Measurements from ENCODE around the gene FPGS. TPM values are rescaled to one million over a fixed set of nuclear protein-coding genes. Genes with fewer than 3 reads are reported as not detected.
"Not testable (repeated sequence)": the region's sequence is repeated elsewhere in the genome, so short reads cannot be mapped to it uniquely, and the experiment has no call there.

Gene FPGS
- total RNA-seq, 1 donor from 2014 or later: 64.2 TPM

DNA sequence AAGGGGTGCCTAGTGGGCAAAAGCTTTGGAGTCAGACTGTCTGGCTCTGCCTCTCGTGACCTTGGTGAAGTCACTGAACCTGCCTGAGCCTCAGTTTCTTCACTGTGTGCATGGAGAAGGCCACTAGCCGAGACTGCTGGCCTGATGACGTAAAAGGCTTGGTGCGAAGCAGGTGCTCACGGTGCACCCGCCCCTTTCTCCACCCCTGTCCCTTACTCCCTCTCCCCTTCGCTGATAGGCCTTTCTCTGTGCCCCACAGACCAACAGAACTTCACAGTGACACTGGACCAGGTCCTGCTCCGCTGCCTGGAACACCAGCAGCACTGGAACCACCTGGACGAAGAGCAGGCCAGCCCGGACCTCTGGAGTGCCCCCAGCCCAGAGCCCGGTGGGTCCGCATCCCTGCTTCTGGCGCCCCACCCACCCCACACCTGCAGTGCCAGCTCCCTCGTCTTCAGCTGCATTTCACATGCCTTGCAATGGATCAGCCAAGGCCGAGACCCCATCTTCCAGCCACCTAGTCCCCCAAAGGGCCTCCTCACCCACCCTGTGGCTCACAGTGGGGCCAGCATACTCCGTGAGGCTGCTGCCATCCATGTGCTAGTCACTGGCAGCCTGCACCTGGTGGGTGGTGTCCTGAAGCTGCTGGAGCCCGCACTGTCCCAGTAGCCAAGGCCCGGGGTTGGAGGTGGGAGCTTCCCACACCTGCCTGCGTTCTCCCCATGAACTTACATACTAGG lies 10.4 kb downstream of the FPGS start:
- no peak for DNase-seq

GRCh38 chr9:127813686-127814226 lies 11.1 kb downstream of the FPGS start:
- DNase-seq: peak; percentile 76

DNA sequence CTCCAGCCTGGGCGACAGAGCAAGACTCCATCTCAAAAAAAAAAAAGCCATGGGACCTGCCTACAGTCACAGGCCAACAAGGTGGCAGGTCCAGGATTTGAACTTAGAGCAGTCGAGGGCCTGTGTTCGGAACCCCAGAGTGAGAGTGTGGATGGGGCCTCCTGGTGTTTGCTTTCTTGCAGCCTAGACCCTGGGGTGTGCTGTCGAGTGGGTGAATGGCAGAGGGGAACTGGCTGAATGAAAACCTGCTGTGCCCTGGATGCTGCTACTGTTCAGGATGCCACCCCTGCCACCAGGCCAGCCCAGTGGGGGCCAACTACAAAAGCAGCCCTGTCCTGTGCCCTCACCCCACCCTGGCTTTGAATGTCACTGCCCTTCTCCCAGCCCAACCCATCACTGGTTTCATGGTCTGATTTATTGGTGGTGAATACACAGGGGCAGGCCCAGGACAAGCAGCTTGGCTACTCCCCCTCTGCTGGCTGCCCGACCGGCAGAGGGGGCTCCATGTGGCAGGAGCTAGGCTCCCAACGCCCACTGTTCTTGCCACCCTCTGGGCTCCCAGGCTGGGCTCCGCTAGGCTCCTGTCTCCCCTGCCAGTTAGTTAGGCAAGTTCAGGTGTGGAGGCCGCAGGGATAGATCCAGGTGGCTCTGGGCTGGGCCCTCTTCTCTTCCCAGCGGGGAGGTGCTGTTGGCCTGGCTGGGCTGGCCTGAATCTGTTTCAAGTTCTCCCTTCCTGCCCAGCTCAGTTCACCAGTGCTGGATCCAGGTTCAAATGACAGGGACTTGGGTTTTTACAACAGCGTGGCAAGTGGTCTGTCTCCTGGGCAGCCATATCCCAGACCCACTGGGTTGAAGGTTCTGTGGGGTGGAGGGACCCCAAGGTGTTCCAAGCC lies 12.2 kb downstream of the FPGS start:
- DNase-seq: no peak

- no peak for DNase-seq
Measured at GRCh38 chr9:127815512-127816361, 13.1 kb downstream of the FPGS start.

DNA sequence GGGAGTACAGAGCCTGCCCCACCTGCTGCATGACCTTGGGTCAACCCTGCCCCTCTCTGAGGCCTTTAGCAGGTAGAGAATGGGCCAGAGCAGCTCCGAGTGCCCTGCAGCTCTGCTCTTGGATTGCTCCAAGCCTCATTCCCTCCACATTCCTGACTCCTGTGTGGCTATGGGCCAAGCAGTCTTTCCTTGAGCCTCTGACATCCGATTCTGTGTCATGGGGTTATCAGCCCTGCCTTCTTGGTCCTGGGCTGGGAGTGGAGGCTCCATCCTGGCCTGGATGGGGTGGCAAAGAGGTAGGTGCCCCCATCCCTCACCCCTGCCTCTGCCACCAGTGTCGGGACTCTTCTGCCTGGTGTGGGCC lies 13.7 kb downstream of the FPGS start:
- peak; percentile 64 for DNase-seq

DNA sequence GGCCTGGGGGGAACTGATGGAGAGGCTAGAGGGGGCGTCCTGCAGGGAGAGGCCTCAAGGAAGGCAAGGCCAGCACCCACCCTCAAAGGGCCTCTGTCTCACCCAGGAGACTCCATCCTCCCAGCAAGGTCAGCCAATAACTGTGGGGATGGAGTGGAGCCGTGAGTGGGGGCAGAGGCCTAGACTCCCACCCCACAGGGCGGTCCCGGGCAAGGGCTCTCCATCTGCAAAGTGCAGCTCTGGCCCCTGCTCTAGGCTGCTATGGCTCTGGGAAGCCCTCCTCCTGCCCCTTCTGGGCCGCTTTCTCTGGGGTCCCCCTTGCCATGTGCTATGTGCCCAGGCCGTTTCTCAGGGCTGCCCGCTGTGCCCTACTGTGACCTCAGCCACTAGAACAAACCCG lies 14.0 kb downstream of the FPGS start:
- no peak for DNase-seq

DNA sequence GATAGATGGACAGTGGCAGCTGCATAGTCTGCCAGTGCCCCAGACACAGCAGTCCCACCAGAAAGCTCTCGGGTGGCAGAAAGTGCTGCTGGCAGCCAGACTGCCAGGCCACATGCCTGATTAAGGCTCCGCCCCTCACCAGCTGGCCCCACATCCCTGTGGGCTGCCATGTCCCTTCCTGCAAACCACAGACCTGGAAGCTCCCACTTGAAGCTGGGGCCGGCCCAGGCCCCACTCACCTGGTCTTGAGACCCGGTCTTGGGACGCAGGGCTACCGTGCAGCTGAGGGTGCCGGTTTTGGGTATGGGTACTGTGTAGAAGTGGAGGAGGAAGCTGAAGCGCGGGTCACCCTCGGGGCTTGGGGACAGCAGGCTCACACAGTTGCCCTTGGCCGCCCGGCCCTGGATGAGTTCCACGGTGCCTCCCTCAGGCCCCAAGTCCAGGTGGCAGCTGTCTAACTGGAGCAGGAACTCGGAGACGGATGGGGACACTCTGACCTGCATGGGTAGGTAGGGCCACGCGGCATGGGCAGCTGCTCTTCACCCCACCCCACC lies 15.3 kb downstream of the FPGS start:
- DNase-seq: no peak

GRCh38 chr9:127818574-127818973 lies 15.9 kb downstream of the FPGS start:
- DNase-seq: no peak

DNA sequence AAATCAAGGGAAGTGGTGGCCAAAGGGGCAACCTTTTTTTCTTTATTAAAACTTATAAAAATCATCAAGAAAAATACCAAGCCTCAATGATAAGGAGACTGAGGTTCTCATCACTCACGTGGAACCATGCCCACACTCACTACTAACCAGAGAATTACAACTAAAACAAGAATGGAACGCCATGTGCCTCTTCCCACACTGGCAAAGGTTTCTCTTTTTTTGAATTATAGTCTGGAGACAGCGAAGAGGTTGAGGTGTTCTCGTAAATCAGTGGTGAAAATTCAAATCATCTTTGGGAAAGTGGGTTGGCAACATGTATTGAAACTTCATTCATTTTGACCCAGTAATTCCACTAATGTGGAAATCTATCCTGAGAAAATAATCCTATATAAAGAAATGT lies 19.4 kb downstream of the FPGS start:
- DNase-seq: no peak

DNA sequence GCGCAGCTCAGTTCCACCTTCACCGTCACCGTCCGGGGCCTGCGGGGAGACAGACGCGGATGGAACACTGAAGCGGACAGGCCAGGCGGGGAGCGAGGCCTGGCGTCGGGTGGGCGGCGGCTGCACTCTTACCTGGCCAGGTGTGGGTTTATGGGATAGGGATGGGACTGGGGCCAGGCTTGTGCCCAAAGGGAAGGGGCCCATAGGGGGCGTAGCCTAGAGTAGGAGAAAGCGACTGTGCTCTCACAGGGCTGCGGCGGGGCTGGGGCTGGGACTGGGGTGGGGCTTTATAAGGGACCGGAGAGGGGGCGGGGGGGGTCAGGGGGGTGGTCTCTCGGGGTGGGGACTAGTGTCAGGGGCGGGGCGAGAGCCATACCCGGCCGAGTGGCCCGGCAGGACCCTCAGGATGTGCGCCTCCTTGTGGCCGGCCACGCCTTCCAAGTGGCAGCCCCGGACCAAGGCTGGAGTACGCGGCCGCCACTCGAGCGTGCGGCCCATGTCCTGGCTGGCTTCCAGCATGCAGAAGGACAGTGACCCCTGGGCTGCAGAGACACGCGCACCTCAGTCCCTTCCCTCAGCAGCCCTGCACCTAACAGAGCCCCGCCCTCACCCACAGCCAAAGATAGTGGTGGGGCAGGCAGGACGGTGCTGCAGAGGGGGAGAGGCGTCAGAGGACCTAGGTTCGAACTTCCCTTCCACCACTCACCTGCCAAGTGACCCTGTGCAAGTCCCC lies 22.8 kb downstream of the FPGS start:
- DNase-seq: no peak

DNA sequence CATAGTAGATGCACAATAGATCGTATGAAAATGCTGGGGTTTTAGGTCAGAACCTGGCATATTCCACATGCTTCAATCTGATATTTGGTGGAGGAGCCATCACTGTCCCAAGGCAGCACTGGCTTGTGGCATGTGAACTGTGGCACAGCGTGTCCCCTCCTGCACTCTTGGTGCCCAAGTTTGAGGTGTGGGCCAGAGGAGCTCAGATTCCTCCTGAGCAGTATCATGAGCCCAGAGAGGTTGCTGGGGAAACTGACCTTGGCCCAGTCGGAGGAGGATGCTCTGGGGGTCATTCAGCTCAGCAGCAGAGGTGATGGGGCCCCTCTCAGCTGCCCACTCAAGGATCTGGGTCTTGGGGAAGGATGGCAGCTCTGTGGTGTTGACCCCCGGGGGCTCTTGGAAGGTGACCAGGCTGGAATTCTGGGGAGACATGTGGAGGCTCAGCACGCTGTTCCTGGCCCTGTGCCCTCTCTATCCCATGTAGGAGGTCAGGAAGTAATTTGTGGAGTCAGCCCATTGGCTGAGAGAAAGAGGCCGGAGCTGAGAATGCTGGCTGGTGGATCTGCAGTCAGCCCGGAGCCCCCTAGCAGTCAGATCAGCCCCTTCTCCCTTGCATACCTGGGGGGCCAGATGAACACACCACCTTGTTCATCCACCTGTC lies 23.7 kb downstream of the FPGS start:
- no peak for DNase-seq

- peak; percentile 79 for DNase-seq
Measured at GRCh38 chr9:127828262-127829031, 25.8 kb downstream of the FPGS start.

- DNase-seq: no peak
Measured at GRCh38 chr9:127829205-127829906, 26.7 kb downstream of the FPGS start.

DNA sequence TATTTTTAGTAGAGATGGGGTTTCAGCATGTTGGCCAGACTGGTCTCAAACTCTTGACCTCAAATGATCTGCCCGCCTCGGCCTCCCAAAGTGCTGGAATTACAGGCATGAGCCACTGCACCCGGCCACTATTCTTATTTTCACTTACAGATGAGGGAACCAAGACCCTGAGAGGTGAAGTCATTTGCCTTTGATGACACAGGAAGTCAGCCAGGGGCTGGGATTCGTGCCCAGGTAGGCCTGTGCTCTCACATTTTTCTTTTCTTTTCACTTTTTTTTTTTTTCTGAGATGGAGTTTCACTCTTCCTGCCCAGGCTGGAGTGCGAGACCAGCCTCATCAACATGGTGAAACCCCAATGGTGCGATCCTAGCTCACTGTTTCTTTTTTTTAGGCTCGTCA lies 29.6 kb downstream of the FPGS start:
- no peak for DNase-seq

DNA sequence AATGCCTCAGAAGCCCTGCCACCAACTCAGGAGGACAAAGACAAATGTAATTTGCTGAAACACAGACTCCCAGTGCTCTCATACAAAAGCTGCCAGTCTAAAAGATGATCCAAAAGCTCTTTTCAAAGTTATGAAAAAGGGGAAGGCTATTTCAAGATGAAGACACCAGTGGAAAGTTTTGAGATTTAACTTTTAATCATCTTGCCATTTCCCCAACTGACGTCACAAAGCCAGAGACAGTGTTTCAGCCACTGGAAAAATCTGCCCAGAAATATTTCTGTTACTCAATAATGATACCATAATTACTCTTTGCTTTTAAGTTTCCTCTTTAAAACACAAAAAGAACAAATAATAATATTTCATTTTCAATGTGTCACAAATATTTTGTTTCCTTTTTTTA lies 30.9 kb downstream of the FPGS start:
- no peak for DNase-seq

DNA sequence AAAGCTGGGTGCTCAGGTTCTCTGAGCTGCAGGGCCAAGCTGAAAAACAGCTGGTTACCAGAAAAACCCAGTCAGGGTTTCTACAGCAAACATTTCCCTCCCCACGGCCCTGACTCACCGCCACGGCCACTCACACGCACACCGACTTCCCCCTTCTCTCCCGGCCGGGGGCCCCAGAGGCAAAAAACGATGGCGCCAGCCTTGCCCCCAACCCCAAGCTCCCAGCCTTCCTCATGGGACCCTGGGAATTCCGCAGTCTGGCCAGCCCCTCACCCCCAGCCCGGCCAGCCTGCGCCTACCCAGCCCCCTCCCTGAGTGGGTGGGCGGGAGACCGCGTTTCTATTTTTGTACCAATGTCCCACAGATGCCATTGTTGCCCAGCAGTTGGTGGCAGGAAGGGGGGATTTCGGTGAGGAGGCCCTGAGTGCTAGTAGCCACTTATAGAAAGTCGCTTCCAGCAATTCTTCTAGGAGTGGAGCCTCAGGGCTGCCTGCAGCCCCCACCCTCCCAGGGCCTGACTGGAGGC lies 33.4 kb downstream of the FPGS start:
- peak; percentile 83 for DNase-seq

DNA sequence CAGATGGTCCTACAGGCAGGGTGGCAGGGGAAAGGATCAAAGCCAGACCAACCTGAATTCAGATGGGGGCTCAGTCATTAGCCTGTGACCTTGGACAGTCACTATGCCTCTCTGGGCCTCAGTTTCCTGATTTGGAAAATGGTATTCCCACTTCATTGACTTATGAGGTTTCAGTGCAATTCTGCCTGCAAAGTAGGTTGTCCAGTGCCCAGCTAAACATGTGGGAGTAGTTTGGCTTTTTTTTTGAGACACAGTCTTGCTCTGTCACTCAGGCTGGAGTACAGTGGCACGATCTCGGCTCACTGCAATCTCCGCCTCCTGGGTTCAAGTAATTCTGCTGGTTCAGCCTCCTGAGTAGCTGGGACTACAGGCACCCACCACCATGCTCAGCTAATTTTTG lies 33.9 kb downstream of the FPGS start:
- not testable (repeated sequence) for DNase-seq

DNA sequence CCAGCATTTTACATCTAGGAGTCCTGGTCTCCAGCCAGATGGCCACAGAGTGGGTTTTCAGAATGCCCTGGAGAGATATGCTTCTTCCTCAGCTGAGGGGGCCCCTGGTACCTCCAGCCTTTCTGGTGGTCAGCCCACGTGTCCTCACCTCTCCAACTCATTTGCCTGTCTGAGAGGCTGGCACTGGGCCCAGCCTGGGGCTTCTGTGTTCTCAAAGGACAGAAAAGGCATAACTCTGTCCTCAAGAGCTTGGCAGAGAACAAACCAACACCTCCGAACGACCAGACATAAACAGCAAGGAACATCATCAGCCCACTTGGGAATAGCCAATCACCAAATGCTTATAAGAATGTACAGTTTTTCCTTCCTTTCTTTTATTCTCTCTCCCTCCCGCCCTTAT lies 34.7 kb downstream of the FPGS start:
- DNase-seq: no peak

DNA sequence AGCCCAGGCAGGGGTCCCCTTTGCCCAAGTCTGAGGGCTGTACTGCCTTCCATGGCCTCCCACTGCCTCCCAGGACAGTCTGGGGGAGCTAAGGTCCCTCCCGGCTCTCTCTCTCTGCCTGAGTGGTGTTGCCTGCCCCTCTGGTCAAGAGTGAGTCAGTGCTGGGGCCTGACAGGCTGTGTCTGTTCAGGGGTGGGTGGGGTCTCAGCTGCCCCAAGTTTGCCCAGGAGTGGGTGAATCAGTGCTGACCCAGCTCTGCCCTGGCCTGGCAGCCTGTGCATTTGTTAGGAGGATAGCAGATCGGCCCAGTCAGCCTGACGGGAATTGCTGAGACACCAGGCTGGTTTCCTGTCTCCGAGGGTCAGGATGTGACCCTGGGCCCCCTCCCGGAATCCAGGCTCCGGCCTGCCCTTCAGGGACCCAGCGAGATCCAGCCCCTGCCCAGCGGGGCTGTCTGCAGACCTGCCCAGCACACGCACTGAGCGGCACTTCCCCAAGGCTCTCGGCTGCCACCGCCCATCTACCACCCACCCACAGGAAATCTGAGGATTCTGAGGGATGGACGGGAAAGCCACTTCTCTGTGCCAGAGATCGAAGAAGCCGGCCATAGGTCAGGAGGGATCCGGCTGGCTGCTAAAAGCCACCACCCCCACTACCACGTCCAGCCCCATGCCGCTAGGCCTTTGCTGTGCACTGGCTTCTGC lies 35.8 kb downstream of the FPGS start:
- DNase-seq: peak; percentile 98

Data from dermis blood vessel endothelial cell (primary cell).